Measurements from ENCODE around the gene KAZN. TPM values are rescaled to one million over a fixed set of nuclear protein-coding genes. Genes with fewer than 3 reads are reported as not detected.

The KAZN gene
- total and polyA plus RNA-seq, 8 donors: 11.1 to 37.5 (median 30.2) TPM

DNA sequence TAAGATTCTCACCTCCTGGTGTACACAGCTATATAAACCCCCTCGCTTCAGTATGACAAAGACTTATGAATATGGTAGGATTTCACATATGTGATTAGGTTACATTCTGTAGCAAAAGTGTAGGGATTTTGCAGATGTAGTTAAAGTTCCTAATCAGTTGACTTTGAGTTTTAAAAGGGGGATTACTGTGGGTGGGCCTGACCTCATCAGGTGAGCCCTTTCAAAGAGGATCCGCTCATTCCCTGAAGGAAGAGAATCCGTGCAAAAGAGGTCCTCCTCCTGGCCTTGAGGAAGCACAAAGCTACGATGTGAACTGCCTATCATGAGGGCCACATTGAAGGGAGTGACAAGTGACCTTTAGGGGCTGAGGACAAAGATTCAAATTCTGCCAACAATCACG is 30.6 kb upstream of the KAZN start:
- no peak overlapping the region for H3K4me3 ChIP-seq
- H3K27ac ChIP-seq: no peak overlapping the region
- peaks cover 0 to 12% of the 10 kb centered on the region in 2 donors for H3K9me3 ChIP-seq
- ATAC-seq (no peak), DNase-seq (no peak)
- no peaks in the 10 kb centered on the region for H3K36me3 ChIP-seq
- TF ChIP-seq, protein P1, sequence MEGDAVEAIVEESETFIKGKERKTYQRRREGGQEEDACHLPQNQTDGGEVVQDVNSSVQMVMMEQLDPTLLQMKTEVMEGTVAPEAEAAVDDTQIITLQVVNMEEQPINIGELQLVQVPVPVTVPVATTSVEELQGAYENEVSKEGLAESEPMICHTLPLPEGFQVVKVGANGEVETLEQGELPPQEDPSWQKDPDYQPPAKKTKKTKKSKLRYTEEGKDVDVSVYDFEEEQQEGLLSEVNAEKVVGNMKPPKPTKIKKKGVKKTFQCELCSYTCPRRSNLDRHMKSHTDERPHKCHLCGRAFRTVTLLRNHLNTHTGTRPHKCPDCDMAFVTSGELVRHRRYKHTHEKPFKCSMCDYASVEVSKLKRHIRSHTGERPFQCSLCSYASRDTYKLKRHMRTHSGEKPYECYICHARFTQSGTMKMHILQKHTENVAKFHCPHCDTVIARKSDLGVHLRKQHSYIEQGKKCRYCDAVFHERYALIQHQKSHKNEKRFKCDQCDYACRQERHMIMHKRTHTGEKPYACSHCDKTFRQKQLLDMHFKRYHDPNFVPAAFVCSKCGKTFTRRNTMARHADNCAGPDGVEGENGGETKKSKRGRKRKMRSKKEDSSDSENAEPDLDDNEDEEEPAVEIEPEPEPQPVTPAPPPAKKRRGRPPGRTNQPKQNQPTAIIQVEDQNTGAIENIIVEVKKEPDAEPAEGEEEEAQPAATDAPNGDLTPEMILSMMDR (IDR thresholded peaks at IDR 0.05): no peak
- intact Hi-C loops (cut with DNase I): no loop called here
- no peaks in the 10 kb centered on the region for H3K4me1 ChIP-seq
- peaks cover 0 to 6% of the 10 kb centered on the region in 2 donors for H3K27me3 ChIP-seq

DNA sequence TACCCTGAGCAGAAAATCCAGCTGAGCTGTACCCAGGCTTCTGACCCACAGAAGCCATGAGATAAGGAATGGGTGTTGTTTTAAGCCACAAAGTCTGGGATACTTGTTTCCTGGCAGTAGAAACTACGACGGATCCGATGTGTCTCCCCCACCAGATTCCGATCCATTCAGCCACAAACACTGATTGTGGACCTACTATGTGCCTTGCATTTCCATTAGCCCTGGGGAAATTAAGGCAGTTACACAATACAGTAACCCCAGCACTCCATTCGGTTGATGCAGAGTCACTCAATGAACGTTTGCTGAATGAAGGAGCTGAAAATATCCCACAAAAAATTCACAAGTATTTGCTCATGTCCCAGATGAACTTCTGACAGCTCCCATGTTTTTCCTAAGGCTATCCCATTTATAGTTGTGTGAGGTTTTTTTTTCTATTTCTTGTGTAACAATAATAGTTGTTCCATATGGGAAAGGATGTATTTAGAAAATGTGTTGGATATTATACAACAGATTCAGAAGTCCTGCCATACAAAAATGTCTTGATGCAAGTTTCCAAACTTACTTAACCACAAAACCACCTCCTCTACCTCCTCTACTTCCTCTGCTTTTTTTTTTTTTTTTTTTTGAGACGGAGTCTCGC is 29.6 kb upstream of the KAZN start:
- no peak for DNase-seq
- Histone ChIP-seq H3K9me3 (peaks cover 0 to 12% of the 10 kb centered on the region in 2 donors), H3K27ac (no peak overlapping the region), H3K36me3 (no peaks in the 10 kb centered on the region), H3K4me3 (no peak overlapping the region), H3K4me1 (no peaks in the 10 kb centered on the region), H3K27me3 (peaks cover 0 to 6% of the 10 kb centered on the region in 2 donors)
- intact Hi-C loops (cut with DNase I): no loop called here
- ATAC-seq: no peak
- TF ChIP-seq, protein P1 (IDR thresholded peaks at IDR 0.05): no peak

DNA sequence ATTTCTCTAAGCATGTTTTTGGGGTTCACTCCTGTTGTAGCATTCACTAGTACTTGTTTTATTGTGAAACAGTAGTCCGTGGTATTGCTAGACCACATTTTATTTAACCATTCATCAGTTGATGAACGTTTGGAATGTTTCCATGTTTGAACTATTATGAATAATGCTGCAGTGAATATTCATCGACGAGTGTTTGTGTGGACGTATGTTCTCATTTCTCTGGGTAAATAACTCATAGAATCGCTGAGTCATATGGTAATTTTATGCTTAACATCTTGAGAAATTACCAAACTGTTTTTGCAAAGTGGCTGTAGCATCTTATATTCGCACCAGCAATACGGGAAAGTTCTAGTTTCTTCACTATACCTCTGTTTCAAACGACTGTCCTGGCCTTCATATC is 28.0 kb upstream of the KAZN start:
- no peak for ATAC-seq
- no peak overlapping the region for H3K4me3 ChIP-seq
- H3K27me3 ChIP-seq: peaks cover 0 to 6% of the 10 kb centered on the region in 2 donors
- H3K4me1 ChIP-seq: no peaks in the 10 kb centered on the region
- no peaks in the 10 kb centered on the region for H3K36me3 ChIP-seq
- peaks cover 0 to 12% of the 10 kb centered on the region in 2 donors for H3K9me3 ChIP-seq
- H3K27ac ChIP-seq: no peak overlapping the region
- TF ChIP-seq, protein P1 (IDR thresholded peaks at IDR 0.05): no peak
- no peak for DNase-seq
- intact Hi-C loops (cut with DNase I): no loop called here

DNA sequence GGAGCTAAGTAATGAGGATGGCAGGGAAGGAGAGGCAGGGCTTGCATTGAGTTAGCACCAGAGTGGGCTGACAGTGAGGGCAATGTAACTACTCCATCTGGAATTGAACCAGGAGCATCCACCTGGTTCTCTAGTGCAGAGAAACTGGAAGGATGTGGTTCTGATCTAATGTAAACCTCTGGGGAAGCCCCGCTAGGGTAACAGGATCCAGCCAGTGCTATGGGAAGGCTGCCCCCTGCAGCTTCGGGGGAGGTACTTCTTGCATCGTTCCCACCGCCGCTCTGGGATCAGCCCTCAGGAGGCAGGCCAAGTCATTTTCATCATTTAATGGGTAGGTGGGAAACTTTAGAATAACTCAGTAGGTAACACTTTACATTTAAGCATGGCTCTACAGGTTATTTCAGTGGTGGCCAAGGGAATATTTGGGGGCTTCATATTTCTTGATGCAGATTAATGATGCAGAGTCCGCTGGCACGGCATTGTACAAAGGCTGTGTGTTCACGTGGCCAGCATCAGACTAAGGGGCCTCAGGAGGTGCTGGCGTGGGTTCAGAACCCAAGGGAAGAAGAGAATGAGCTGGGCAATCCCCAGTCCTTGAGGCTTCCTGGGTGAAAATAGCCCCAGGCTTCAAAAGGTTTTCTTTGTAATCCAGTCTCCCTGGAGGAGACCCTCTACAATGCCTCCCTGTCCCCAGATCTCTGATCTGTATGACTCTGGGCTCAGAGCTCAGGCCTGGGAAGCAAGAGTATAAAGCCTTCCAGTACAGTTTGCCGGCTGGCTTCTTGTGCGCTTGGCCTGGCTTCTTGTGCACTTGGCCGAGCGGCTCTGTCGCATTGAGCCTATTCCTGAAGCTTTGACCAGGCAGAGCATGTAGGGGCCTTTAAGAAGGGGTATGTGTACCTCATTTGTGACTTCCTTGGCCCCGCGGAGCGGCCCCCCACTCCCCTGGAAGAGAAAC is 26.4 kb upstream of the KAZN start:
- no peak overlapping the region for H3K4me3 ChIP-seq
- intact Hi-C loops (cut with DNase I): no loop called here
- H3K9me3 ChIP-seq: peaks cover 0 to 1% of the 10 kb centered on the region in 2 donors
- no peaks in the 10 kb centered on the region for H3K36me3 ChIP-seq
- no peak overlapping the region for H3K27ac ChIP-seq
- H3K27me3 ChIP-seq: peaks cover 0 to 6% of the 10 kb centered on the region in 2 donors
- ATAC-seq (no peak), DNase-seq (no peak)
- no peaks in the 10 kb centered on the region for H3K4me1 ChIP-seq
- TF ChIP-seq, protein P1 (IDR thresholded peaks at IDR 0.05): no peak

DNA sequence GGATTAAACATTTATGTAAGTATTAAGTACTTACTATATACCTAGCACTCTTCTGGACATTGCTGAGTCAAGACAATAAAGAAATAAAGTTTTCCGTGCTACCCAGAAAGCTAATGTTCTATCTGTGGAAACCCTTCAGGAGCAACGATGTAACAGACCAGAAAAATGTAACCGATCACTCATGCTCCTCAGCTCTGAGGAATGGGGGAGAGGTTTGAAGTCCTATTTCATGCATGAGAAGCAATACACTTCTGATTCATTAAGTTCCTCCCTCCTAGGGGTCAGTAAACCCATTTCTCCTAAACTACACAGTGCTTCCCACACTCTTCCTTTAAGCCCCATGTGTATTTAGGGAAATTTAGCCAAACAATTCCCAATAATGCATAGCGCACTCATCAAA is 25.6 kb upstream of the KAZN start:
- no peak overlapping the region for H3K4me3 ChIP-seq
- H3K27me3 ChIP-seq: peaks cover 0 to 6% of the 10 kb centered on the region in 2 donors
- DNase-seq: no peak
- intact Hi-C loops (cut with DNase I): no loop called here
- H3K4me1 ChIP-seq: no peaks in the 10 kb centered on the region
- peaks cover 0 to 1% of the 10 kb centered on the region in 2 donors for H3K9me3 ChIP-seq
- ATAC-seq: no peak
- H3K27ac ChIP-seq: no peak overlapping the region
- no peaks in the 10 kb centered on the region for H3K36me3 ChIP-seq
- TF ChIP-seq, protein P1 (IDR thresholded peaks at IDR 0.05): no peak

Measured in left lung (tissue), 10 donors.